GM10266 (cell line): ENCODE results near the gene DCLK1.

Source experiments
- DNase-seq: peaks from one replicate; pipeline ENCODE4 v3.0.0; 2012; ENCODE audit errors: extremely low spot score
- TF ChIP-seq, protein P1 (sequence below): IDR thresholded peaks from 2 replicates; pipeline ENCODE4 v1.5.1; 2012; ENCODE audit warnings: mild to moderate bottlenecking, low read depth; ENCODE audit not compliant: control insufficient read depth, insufficient read depth; ENCODE audit errors: missing control alignments

DCLK1 gene

DNA sequence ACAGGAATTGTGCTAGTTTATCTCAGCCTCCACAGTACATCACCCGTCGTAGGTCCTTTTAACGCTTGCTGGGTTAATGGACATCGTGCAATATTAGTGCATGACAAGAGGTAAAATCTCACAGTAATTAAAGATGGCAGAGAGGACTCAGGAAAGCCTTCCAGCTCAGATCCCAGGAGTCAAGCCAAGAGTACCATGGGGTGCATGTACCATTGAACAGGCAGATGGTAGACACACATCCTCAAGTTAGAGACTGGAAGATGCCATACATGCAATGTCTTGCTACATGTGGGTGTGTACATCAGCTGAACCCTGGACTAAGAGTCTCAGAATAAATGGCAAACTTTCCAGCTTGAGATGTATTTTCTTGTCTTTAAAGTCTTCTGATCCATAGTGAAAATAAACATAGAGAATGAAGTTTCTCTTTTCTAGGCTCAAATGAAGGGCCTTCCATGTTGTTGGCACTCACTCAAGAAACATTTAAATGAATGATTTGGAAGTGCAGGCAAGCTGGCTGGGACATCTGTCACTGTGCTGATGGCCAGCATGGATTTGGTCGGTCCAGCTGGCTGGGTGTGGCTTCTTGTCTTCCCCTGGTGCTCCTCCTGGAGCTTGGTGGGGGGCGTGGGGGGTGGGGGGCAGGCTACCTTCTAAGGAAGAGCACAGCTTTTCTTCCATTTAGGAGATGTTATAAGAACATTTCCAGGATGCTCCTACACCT, 363.8 kb downstream of the DCLK1 start:
- TF ChIP-seq, protein P1, sequence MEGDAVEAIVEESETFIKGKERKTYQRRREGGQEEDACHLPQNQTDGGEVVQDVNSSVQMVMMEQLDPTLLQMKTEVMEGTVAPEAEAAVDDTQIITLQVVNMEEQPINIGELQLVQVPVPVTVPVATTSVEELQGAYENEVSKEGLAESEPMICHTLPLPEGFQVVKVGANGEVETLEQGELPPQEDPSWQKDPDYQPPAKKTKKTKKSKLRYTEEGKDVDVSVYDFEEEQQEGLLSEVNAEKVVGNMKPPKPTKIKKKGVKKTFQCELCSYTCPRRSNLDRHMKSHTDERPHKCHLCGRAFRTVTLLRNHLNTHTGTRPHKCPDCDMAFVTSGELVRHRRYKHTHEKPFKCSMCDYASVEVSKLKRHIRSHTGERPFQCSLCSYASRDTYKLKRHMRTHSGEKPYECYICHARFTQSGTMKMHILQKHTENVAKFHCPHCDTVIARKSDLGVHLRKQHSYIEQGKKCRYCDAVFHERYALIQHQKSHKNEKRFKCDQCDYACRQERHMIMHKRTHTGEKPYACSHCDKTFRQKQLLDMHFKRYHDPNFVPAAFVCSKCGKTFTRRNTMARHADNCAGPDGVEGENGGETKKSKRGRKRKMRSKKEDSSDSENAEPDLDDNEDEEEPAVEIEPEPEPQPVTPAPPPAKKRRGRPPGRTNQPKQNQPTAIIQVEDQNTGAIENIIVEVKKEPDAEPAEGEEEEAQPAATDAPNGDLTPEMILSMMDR, result no peak
- no peak for DNase-seq

GRCh38 chr13:35766663-35767062, 364.5 kb downstream of the DCLK1 start:
- TF ChIP-seq, protein P1, result no peak
- DNase-seq, result no peak

GRCh38 chr13:35765941-35766340, 365.2 kb downstream of the DCLK1 start:
- TF ChIP-seq, protein P1, result no peak
- DNase-seq, result no peak

- DNase-seq, result no peak
- TF ChIP-seq, protein P1, result no peak
Measured at GRCh38 chr13:35765366-35765765, 365.8 kb downstream of the DCLK1 start.

DNA sequence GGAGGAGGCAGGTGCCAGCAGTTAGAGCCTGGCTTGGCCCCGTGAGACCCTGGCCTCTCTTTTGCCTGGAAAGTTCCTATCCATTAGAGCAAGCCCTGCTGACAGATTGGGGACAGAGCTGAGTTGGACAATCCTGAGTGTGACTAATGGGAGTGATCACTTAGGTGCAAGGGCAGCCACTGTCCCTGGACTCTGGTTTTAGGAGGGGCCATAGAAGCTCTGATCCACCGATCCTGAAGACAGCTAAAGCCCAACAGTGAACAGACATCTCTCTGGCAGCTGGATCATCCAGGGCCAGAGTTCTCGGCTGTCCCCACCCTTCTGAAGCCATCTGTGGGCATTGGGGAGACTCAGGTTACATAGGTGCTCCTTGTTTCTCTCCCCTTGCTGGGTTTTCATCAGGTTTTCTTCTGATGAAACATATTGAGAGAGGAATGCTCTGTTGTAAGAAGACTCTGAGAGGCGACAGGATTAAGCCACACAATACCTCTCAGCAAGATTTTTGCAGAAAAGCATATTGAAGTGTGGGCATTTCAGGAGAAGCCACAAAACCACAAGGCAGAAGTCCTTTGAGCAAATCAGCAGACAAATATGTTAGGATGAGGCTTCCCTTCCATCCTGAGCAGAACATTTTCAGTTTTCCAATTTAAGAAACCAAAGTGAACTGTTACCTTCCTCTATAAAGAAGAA, 366.7 kb downstream of the DCLK1 start:
- no peak for DNase-seq
- TF ChIP-seq, protein P1, result no peak

DNA sequence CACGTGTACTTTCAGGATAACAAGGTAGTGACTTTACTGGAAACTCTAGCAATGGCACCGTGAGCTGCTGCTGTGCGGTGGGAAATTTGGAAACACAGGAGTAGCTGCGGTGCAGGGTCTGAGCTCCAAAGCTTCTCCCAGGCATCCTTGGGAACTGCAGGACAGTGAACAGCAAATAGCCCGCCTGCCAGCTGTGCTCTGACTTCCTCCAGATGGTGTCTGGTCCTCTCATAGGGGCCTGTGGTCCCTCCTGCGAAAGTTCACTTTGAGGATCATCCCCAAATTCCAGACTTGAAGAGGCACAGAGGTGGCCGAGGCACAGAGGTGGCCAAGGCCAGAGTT, 367.4 kb downstream of the DCLK1 start:
- TF ChIP-seq, protein P1, result no peak
- DNase-seq, result no peak

DNA sequence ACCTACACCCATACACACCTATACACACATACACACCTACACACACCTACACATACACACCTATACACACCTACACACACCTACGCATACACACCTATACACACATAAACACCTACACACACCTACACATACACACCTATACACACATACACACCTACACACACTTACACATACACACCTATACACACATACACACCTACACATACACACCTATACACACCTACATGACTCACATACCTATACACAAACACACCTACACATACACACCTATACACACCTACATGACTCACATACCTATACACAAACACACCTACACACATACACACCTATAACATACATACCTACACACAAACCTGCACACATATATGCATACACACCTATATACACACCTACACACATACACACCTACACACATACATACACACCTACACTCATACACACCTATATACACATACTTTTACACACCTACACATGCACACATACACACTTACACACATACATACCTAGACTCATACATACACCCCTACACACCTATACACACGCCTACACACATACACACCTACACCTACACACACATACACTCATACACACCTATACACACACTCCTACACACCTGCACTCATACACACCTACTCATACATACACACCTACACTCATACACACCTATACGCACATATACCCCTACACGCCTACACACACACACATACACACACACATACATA, 368.0 kb downstream of the DCLK1 start:
- no peak for DNase-seq
- TF ChIP-seq, protein P1, result no peak
